ENCODE results near the gene CBLL2. TPM values are rescaled to one million over a fixed set of nuclear protein-coding genes. Genes with fewer than 3 reads are reported as not detected.

CBLL2 gene
- total and polyA plus RNA-seq, 8 donors: not detected

- no peaks in the 10 kb centered on the region for H3K4me1 ChIP-seq
- DNase-seq: no peak
- H3K9me3 ChIP-seq: no peaks in the 10 kb centered on the region
- no peak overlapping the region for H3K27ac ChIP-seq
- no peaks in the 10 kb centered on the region for H3K36me3 ChIP-seq
- WGBS, 2 donors: 69 to 70% methylated on average over 5 of the region's 5 CpGs
- ATAC-seq: no peak
- FAIRE-seq: no peak
- intact Hi-C loops (cut with DNase I): no loop called here
- H3K4me3 ChIP-seq: no peak overlapping the region
- peaks cover 0 to 6% (median 0%) of the 10 kb centered on the region in 4 donors for H3K27me3 ChIP-seq
- TF ChIP-seq CTCF (IDR thresholded peaks at IDR 0.05): no peak
Observed at GRCh38 chrX:22323541-22323940, 50.8 kb downstream of the CBLL2 start.

Other genes starting within 250 kb of the CBLL2 start
- under 1 TPM in 3 of 6 donors, not detected in 3; 0.05 to 0.09 (median 0.09) TPM for gene PHEX, start 240.6 kb upstream of the CBLL2 start, total RNA-seq
- gene PHEX, start 240.6 kb upstream of the CBLL2 start, polyA plus RNA-seq: under 1 TPM; 0.04 to 0.07 TPM

Data from pancreas (tissue), 10 donors.